HG02970 (cell line): ENCODE measurements around the gene STX10.
"Not testable (repeated sequence)": the region's sequence is repeated elsewhere in the genome, so short reads cannot be mapped to it uniquely, and the experiment has no call there.

Source experiments
- ATAC-seq: cut with Tn5 transposase; IDR thresholded peaks from one replicate; pipeline ENCODE4 v1.9.1; 2021; ENCODE audit warnings: mild to moderate bottlenecking, moderate library complexity, moderate number of reproducible peaks; ENCODE audit not compliant: unreplicated experiment, low FRiP score

STX10 gene

DNA sequence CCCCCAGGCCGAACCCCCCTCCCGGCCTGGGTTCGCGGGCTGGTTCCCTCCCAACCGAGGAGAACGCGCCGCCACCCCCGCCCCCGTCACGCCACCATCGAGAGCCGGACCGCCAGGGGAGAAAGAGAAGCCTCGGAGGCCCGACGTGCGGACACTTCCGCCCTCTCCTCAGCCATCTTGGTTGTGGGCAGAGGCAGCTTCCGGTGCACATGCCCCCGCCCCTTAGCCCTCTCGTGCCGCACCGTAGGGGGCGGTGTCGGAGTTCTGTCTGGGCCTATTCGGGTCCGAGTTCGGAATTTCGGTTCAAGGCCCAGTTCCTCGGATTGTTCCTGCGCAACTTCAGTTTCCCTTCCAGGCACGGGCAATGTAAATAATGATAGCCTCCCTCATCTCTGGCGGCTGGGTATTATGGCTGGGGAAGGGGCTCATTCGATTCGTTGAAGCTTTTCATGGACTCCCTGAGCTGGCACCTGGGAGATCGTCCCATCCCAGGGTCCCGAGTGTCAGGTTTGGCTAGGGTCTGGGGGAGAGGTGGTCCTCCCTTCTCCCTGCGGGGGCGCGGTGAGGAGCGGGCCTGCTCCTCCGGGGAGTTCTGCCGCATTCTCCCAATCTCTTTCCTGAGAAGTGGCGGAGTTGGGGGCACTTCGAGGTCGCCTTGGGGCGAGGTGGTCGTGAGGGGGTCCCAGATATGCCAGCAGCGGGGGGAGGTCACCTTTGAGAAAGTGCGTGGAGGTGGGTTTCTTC, at the start of gene STX10, which contains the start of gene IER2:
Gene STX10, minus strand, starts transcription at position 189 of the 744 bp plus-strand sequence. CDS start 202 bp downstream, outside the sequence.
Gene IER2, plus strand, starts transcription at position 225 of the 744 bp plus-strand sequence. CDS start 2,776 bp downstream, outside the sequence.
- ATAC-seq: peak; percentile 28

- no peak for ATAC-seq
These were observed 48.5 kb upstream of the STX10 start for GRCh38 chr19:13198634-13199033.

DNA sequence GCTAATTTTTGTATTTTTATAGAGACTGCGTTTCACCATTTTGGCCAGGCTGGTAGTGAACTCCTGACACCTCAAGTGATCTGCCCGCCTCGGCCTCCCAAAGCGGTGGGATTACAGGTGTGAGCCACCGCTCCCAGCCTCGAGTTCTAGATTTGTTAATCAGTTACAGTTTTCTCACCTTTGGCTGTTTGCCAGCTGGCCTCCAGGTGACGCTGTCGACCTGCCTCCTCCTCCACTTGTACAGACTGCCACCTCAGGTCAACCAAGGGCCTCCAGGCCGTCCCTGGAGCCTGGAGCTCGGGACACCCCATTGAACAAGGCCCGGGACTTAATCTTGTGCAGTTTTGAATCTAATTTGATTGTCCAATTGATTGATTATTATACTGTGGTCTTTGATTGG, 45.5 kb upstream of the STX10 start:
- ATAC-seq: no peak

GRCh38 chr19:13190781-13191540, 40.8 kb upstream of the STX10 start:
- no peak for ATAC-seq

- ATAC-seq: no peak
These were observed 39.4 kb upstream of the STX10 start for GRCh38 chr19:13189600-13189999.

DNA sequence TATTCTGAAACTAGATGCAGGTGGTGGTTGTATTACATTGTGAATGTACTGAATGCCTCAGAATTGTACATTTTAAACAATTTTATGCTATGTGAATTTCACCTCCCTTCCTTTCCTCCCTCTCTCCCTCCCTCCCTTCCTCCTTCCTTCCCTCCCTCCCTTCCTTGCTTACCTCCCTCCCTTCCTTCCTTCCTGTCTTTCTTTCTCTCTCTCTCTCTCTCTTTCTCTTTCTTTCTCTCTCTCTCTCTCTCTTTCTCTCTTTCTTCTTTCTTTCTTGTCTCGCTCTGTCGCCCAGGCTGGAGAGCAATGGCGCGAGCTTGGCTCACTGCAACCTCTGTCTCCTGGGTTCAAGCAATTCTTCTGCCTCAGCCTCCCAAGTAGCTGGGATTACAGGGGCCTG, 37.2 kb upstream of the STX10 start:
- no peak for ATAC-seq

- not testable (repeated sequence) for ATAC-seq
These were observed 36.5 kb upstream of the STX10 start for GRCh38 chr19:13186688-13187087.

DNA sequence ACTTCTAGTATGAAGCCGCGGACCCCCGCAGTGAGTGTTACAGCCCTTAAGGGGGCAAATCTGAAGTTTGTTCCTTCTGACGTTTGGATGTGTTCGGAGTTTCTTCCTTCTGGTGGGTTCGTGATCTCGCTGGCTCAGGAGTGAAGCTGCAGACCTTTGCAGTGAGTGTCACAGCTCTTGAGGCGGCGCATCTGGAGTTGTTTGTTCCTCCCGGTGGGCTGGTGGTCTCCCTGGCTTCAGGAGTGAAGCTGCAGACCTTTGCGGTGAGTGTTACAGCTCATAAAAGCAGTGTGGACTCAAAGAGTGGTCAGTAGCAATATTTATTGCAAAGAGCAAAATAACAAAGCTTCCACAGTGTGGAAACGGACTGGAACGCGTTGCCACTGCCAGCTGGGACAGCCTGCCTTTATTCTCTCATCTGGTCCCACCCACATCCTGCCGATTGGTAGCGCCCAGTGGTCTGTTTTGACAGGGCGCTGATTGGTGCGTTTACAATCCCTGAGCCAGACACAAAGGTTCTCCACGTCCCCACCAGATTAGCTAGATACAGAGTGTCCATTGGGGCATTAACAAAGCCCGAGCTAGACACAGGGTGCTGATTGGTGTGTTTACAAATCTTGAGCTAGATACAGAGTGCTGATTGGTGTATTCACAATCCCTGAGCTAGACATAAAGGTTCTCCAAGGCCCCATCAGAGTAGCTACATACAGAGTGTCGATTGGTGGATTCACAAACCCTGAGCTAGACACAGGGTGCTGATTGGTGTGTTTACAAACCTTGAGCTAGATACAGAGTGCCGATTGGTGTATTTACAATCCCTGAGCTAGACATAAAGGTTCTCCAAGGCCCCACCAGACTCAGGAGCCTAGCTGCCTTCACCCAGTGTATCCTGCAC, 35.8 kb upstream of the STX10 start:
- not testable (repeated sequence) for ATAC-seq

DNA sequence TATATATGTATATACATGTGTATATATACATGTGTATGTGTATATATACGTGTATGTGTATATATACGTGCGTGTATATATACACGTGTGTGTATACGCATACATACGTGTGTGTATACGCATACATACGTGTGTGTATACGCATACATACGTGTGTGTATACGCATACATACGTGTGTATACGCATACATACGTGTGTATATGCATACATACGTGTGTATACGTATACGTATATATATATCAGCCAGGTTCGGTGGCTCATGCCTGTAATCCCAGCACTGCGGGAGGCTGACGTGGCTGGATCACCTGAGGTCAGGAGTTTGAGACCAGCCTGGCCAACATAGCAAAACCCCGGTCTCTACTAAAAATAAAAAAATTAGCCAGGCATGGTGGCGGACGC, 34.8 kb upstream of the STX10 start:
- ATAC-seq: not testable (repeated sequence)

DNA sequence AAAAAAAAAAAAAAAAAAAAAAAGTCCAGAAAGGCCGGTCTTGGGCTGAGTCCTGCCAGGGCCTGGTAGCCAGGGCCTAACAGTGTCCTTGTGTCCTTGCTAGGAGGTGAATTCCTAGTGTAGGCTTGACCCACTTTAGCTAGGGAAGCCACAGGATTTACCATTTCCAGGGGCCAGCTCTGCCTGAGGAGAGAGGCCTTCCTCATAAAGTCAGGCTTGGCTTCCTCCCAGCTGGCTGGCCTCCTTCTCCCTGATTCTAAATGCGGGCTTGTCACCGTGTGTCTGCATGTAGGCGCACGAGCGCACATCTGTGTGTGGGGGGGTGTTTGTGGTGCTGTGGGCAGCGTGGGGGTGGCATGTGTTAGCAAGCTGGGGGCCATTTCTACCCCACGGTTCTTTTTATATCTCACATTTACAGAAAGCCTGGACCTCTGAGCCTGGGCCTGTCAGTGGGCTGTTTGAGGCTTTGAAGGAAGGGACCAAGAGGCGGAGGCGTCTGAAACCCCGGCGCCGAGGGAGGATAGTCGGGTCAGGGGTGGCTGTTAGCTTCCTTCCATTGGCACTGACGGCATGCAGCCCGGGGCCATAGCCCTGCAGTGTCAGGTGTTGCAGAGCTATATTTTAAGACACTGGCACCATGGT, 31.7 kb upstream of the STX10 start:
- no peak for ATAC-seq

- not testable (repeated sequence) for ATAC-seq
These were observed 28.1 kb upstream of the STX10 start for GRCh38 chr19:13178291-13178690.

GRCh38 chr19:13177584-13177983, 27.4 kb upstream of the STX10 start:
- not testable (repeated sequence) for ATAC-seq

DNA sequence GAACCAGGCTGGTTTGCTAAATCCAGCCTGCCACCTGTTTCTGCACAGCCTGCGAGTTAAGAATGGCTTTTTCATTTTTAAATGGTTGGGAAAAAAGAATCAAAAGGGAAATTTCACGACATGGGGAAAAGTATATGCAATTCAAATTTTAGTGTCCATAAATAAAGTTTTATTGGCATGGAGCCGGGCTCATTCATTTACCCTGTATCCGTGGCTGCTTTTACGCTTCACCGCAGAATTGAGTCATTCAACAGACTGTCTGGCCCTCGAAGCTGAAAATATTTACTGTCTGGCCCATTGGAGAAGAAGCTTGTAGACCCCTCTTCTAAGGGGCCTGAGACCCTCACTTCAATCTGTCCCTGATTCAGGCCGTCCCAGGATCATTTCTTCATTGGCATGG, 26.2 kb upstream of the STX10 start:
- no peak for ATAC-seq

DNA sequence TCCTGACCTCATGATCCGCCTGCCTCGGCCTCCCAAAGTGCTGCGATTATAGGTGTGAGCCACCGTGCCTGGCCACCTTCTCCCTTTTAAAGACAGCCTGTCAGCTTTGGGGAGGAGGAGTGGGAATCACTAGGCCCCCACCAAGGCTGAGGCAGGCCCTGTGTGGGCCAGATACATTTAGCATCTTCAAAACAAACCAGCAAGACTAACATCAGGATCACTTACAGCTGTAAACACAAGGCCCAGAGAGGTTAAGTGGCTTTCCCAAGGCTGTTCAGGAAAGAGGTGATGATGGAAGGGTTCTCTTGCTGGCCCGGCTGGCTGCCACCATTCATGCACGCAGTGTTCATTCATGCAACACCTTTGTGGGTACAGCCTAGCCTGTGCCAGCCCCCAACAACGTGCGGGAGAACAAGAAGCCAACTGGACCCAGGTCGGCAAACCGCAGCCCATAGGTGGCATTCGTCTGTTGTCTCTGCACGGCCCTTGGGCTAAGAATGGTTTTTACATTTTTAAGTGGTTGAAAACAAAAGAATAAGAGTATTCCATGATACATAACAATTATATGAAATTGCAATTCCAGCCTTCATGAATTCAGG, 23.1 kb upstream of the STX10 start:
- no peak for ATAC-seq

DNA sequence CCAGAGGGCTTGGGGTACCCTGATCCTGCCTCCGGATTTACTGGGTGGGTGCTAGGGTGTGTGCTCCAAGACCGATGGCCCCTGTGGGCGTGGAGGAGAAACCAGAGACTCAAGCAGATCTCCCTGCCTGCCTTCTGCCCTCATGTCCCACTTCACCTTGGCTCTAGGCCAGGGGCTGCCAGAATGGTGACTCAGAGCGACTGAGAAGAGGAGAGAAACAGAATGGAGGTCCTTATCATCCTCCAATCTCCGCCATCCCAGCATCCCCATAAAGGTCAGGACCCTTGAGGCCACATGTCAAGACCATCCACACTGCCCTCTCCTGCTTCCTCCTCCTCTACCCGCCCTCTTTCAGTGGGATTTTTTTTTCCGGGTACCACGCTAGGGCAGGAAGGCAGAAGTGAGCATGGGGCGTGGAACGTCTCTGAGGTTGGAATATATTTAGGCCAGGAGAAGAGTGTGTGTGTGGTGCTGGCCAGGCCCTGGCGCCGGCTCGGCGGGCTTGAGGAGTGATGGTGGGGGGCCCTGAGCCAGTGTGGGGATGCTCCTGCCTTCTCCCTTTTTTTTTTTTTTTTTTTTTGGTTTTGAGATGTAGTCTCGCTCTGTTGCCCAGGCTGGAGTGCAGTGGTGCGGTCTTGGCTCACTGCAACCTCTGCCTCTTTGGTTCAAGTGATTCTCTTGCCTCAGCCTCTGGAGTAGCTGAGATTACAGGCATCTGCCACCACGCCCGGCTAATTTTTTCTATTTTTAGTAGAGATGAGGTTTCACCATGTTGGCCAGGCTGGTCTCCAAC, 22.4 kb upstream of the STX10 start:
- ATAC-seq: no peak

DNA sequence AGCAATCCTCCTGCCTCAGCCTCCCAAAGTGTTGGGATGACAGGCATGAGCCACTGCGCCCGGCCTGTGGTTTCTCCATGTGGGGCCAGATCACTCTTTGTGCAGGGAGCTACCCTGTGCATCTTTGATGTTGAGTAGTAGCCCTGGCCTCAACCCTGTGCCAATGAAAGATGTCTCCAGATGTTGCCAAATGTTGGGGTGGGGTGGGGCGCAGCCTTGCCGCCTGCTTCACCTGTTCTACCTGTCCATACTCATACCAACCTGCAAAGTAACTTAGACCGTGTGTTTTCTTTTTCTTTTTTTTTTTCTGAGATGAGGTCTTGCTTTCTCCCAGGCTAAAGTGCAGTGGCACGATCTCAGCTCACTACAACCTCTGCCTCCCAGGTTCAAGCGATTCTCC, 21.0 kb upstream of the STX10 start:
- no peak for ATAC-seq

- no peak for ATAC-seq
These were observed 19.6 kb upstream of the STX10 start for GRCh38 chr19:13169769-13170168.

DNA sequence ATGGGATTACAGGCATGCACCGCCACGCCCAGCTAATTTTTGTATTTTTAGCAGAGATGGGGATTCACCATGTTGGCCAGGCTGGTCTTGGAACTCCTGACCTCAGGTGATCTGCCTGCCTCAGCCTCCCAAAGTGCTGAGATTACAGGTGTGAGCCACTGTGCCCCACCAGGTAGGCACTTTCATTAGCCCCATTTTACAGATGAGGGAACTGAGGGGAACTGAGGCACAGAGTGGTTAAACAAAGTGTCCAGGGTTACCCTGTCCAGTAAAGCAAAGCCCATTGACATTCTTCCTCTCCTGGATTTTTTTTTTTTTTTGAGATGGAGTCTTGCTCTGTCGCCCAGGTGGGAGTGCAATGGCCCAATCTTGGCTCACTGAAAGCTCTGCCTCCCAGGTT, 16.0 kb upstream of the STX10 start:
- not testable (repeated sequence) for ATAC-seq
